HG02588 (cell line): Measurements from ENCODE around the gene TLE4.
"Not testable (repeated sequence)": the region's sequence is repeated elsewhere in the genome, so short reads cannot be mapped to it uniquely, and the experiment has no call there.

Source experiments
- ATAC-seq: cut with Tn5 transposase; IDR thresholded peaks from one replicate; pipeline ENCODE4 v1.9.1; 2021; ENCODE audit warnings: mild to moderate bottlenecking, moderate library complexity; ENCODE audit not compliant: unreplicated experiment

Gene TLE4

DNA sequence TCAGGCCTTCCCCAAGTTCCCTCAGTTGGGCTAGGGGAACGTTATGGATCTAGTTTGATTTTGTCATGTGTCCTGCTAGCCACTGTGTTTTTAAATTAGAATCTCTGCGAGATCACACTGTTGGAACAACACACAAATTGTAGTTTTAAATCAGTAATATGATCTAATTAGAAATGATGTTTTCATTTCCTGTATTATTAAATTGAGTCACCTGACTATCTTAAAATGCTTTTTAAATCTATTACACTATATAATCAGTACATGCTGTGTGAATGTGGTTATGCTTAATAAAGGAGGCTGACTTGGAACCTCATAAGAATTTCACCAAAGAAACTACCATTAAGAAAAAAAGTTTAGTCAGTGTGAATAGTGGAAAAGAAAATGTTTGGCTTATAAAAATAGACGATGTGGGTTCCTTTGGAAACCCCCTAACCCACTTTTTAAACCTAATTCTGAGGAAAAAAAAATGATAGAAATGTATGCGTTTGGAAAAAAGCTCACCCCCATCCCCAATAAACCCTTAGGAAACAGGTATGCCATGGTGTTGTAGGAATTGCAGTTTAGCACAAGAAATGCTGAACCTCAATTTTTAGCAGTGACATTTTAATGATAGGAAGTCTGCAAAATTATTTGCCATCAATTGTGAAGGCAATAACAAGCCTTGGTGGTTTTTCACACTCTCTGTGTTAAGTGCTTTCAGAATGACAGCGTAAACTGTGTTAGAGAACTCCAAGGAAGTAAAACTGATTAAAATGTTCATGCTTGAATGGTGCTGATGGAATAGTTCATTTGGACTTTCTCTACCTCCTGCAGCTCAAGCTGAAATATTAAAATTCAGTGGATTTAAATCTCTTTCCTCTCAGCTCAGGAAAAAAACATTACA is 59.0 kb downstream of the TLE4 start:
- peak; percentile 75 for ATAC-seq

GRCh38 chr9:79632060-79632459 is 60.3 kb downstream of the TLE4 start:
- no peak for ATAC-seq

DNA sequence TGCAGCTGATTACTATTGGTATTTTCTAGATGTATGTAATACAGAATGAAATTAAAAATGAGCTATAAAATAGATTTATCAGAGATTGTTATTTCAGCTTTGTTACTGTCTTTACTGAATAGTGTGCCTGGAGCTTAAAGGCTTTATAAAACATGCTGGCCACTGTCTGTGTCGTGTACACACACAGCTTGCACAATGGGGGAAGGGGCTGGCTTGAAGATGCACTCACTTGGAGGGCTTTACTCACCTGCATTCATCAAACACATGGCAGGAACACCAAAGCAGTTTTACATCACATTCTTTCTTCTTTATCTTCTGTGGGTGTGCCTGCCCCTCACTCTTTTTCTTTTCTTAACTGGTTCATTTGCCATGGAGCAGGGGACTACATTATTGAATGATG is 60.9 kb downstream of the TLE4 start:
- no peak for ATAC-seq

GRCh38 chr9:79633558-79633957 is 61.8 kb downstream of the TLE4 start:
- ATAC-seq: no peak

GRCh38 chr9:79637177-79637925 is 65.6 kb downstream of the TLE4 start:
- ATAC-seq: no peak

DNA sequence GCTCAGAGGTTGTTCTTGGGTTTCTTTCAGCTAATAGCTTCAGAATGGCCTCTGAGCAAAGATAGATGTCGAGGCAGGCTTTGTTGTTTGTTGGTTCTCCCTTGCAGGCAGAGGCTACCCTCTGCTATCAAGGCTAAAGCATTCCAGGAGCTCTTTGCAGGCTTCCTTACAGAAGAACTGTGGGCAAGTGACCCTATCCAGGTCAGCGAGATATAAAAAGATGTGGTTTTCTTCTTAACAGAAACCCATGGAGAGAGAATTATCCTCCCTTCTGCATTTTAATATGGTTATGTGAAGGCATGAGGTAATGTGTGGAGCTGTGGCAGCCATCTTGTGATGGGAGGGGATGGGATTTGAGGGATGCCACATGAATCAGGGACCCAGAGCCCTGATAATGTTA is 67.0 kb downstream of the TLE4 start:
- ATAC-seq: no peak

- no peak for ATAC-seq
Observed at GRCh38 chr9:79639354-79639753, 67.6 kb downstream of the TLE4 start.

- ATAC-seq: not testable (repeated sequence)
Observed at GRCh38 chr9:79640067-79640466, 68.3 kb downstream of the TLE4 start.

DNA sequence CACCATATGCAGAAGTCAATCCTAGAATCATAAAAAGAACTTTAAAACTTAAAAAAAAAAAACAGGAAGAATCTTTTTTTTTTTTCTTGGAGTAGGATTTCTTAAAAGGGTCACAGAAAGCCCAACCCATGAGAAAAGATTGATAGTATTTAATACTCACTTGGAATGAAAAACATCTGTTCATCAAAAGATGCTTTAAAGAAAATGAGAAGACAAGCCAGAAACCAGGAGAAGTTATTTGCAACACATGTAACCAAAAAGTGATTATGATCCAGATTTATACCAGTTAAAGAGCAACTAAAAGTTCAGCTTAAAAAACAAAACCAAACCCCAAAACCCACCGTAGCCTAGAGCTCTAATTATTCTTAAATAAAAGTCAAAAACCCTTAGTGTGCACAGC is 69.3 kb downstream of the TLE4 start:
- no peak for ATAC-seq

- no peak for ATAC-seq
Observed at GRCh38 chr9:79642671-79643070, 70.9 kb downstream of the TLE4 start.

GRCh38 chr9:79644048-79644447 is 72.3 kb downstream of the TLE4 start:
- no peak for ATAC-seq

- ATAC-seq: no peak
Observed at GRCh38 chr9:79644601-79645000, 72.8 kb downstream of the TLE4 start.

GRCh38 chr9:79645110-79645509 is 73.3 kb downstream of the TLE4 start:
- no peak for ATAC-seq

DNA sequence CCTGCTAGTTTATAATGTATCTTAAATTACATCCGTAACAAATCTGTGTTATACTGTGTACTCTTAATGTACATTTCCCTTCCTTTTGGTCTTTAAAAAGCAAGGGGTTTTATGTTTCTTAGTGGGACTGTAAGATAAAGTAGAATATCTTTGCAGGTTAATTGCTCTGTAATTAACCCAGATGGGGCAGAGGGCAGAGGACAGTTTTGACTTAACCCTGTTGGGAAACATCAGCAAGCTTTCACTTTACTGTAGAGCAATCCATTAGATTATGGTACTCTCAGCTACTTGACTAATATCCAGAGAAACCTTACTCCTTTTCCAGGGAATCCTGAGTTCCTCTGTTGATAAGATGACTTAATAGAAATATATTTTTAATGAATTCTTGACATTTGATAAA is 74.3 kb downstream of the TLE4 start:
- ATAC-seq: no peak

- ATAC-seq: no peak
Observed at GRCh38 chr9:79651251-79651795, 79.6 kb downstream of the TLE4 start.

DNA sequence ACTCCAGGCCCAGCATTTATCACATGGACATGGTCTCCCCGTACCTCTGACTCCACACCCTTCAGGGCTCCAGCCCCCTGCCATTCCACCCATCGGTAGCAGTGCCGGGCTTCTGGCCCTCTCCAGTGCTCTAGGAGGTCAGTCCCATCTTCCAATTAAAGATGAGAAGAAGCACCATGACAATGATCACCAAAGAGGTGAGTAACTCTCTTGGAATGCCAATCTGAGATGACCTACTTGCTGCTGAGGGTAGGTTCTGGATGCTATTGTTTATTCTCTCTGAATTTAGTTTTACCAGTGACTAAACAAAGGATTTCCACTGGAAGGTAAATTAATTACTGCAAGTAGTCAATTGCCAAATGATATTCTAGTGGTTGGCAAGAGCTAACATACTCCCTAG is 80.8 kb downstream of the TLE4 start:
- ATAC-seq: no peak

DNA sequence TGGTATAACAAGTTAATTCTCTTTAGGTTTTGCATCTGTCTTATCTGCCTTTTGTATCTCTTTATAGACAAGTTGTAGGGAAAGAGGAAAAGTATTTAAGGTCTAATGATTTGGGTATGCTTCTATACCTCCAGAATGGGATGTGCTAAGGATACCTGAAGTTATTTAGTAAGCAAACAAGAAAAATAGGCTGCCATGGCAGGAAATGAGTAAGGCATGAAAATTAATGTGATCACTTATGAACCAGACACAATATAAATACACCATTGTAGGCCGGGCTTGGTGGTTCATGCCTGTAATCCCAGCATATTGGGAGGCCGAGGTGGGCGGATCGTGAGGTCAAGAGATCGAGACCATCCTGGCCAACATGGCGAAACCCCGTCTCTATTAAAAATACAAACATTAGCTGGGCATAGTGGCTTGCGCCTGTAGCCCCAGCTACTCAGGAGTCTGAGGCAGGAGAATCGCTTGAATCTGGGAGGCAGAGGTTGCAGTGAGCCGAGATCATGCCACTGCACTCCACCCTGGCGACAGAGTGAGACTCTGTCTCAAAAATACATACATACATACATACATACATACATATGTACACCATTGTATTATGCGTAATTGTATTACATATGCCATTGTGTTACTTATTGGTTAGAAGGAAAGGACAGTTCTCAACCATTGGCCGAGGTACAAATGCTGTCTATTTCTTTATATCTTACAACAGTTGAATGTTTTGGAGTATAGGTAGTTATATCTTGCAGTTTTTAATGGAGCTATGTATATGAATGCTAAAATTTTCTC is 83.0 kb downstream of the TLE4 start:
- ATAC-seq: not testable (repeated sequence)

DNA sequence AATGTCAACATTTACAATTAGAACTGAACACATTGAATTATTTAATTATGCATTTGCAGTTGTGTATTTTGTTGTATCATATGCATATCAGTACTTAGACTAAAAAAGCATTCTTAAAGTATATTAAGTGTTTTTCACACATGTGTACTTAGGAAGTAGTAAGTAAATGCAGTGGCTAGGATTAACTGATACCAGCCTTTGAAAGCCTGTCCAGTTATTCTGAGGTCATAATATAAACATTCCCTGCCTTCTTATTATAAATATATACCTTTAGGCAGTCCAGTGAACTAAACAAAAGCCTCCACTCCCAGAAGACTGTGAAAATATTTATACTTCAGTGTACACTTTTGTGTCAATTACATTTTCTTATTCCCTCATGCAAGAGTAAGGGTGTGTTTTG is 83.8 kb downstream of the TLE4 start:
- ATAC-seq: no peak

DNA sequence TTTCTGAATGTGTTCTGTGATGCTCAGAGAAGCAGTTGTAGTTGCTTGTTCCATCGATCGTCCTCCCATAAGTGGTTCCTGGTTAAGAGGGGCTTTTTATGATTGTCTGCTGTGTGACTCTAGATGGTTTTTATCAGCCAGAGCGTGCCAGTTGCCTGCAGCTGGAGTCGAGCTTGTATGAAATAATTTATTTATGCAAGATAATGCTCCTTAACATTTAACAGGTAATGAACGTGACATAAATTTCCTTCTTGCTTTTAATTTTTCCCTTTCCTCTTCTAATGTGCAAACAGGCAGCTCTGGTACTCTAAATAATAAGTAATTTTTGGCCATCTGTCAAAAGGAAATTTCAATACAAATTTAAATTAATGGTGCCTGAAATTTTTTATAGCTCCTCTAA is 84.4 kb downstream of the TLE4 start:
- no peak for ATAC-seq

- no peak for ATAC-seq
Observed at GRCh38 chr9:79657891-79658290, 86.1 kb downstream of the TLE4 start.

DNA sequence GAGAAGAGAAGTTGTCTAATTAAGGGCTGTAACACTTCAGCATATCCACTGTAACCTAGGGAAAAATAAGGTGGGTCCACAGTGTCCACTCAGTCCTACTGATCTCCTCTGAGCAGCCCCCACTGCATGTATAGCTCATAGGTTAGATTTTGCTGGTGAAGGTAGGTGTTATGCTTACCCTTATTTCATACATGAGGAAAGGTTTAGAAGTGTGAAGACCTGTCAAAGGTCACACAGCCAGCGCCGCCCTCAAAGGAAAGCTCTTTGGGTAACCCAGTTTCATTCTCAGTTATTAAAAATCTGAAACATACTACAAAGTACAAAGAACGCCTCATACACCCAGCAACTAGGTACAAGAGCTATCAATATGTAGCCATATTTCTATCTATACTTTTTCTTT is 87.2 kb downstream of the TLE4 start:
- ATAC-seq: no peak
